Measurements from ENCODE around the gene PNPLA2. TPM values are rescaled to one million over a fixed set of nuclear protein-coding genes. Genes with fewer than 3 reads are reported as not detected.

PNPLA2 gene
- total and polyA plus RNA-seq, 4 donors, result 9.1 to 49.9 (median 28.5) TPM

DNA sequence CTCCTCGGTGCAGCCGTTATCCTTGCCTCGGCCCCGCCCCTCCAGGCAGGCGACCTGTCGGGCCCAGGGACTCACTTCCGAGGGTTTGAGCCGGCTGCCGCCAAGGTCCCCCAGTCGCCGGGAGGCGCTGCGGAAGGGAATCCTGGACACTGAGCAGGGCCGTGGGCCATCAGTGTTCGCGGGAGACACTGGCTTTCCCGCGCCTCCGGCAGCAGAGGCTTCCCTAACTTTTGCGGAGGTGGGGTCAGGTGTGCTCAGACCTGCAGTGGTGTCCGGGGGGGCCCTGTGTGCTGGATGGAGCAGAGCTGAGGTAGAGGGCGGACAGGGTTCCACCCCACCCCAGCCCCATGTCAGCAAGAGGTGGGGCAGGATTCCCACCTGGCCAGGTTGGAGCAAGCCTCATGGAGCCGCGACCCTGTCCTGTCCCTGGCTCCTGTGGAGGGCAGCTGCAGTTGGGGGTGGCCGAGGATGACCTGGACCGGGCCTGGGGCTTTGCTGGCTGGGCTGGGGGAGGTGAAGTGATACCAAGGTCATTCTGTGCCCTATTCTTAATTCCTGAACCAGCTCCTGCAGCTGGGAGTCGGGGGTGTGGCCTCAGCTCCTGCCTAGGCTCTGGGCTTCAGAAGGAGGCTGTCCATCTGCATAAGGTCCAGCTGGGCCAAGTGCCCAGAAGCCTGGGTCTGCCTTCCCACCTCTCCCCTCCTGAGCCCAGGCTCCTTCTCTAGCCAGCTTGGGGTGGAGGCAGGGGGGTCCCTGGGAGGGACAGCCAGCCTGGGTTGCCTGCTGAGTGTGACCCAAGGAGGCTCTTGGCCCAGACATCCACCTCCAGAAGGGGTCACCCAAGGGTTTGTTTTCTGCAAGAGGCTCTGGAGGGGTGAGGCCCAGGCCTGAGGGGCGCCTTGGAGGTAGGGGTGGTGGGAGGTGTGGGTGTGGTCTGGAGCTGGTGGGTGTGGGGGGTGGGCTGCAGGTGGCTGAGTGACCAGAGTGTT is 32.4 kb downstream of the PNPLA2 start:
- WGBS (ENCODE audit: insufficient coverage), result 14% methylated on average over 26 of the region's 28 CpGs

GRCh38 chr11:852762-853161 is 34.0 kb downstream of the PNPLA2 start:
- Histone ChIP-seq H3K36me3 (ENCODE audit: control insufficient read depth, insufficient read depth, low read length) (peaks cover 46% of the 10 kb centered on the region), H3K4me1 (ENCODE audit: control insufficient read depth, insufficient read depth, low read length) (peaks cover 86% of the 10 kb centered on the region), H3K27ac (ENCODE audit: low read depth, low read length) (no peak overlapping the region), H3K4me3 (ENCODE audit: low read depth, low read length) (no peak overlapping the region), H3K9me3 (ENCODE audit: control insufficient read depth, insufficient read depth, low read length) (no peaks in the 10 kb centered on the region), H3K27me3 (ENCODE audit: control insufficient read depth, insufficient read depth, low read length) (no peaks in the 10 kb centered on the region)
- WGBS (ENCODE audit: insufficient coverage), result 67% methylated on average over 10 of the region's 15 CpGs
- no peak for DNase-seq (ENCODE audit: low read depth in 4 of 6, low spot score in 6 of 6)

More for the DNA sequence above, 32.4 kb downstream of the PNPLA2 start:
- Histone ChIP-seq H3K4me1 (ENCODE audit: control insufficient read depth, insufficient read depth, low read length) (peaks cover 80% of the 10 kb centered on the region), H3K27me3 (ENCODE audit: control insufficient read depth, insufficient read depth, low read length) (no peaks in the 10 kb centered on the region), H3K4me3 (ENCODE audit: low read depth, low read length) (peak overlapping the region; percentile 39), H3K27ac (ENCODE audit: low read depth, low read length) (no peak overlapping the region), H3K9me3 (ENCODE audit: control insufficient read depth, insufficient read depth, low read length) (no peaks in the 10 kb centered on the region), H3K36me3 (ENCODE audit: control insufficient read depth, insufficient read depth, low read length) (peaks cover 36% of the 10 kb centered on the region)
- DNase-seq (ENCODE audit: low read depth in 4 of 6, low spot score in 6 of 6), result no peak

- no peak for DNase-seq (ENCODE audit: low read depth in 4 of 6, low spot score in 6 of 6)
- Histone ChIP-seq H3K27ac (ENCODE audit: low read depth, low read length) (no peak overlapping the region), H3K36me3 (ENCODE audit: control insufficient read depth, insufficient read depth, low read length) (peaks cover 52% of the 10 kb centered on the region), H3K4me1 (ENCODE audit: control insufficient read depth, insufficient read depth, low read length) (peaks cover 81% of the 10 kb centered on the region), H3K4me3 (ENCODE audit: low read depth, low read length) (no peak overlapping the region), H3K9me3 (ENCODE audit: control insufficient read depth, insufficient read depth, low read length) (no peaks in the 10 kb centered on the region), H3K27me3 (ENCODE audit: control insufficient read depth, insufficient read depth, low read length) (no peaks in the 10 kb centered on the region)
- WGBS (ENCODE audit: insufficient coverage), result 91% methylated on average over 22 of the region's 27 CpGs
Measured at GRCh38 chr11:853682-854448, 35.2 kb downstream of the PNPLA2 start.

- H3K9me3 ChIP-seq (ENCODE audit: control insufficient read depth, insufficient read depth, low read length), result no peaks in the 10 kb centered on the region
- H3K4me1 ChIP-seq (ENCODE audit: control insufficient read depth, insufficient read depth, low read length), result peaks cover 84% of the 10 kb centered on the region
- no peaks in the 10 kb centered on the region for H3K27me3 ChIP-seq (ENCODE audit: control insufficient read depth, insufficient read depth, low read length)
- no peak overlapping the region for H3K27ac ChIP-seq (ENCODE audit: low read depth, low read length)
- H3K4me3 ChIP-seq (ENCODE audit: low read depth, low read length), result no peak overlapping the region
- 44% methylated on average over 20 of the region's 20 CpGs for WGBS (ENCODE audit: insufficient coverage)
- peaks cover 56% of the 10 kb centered on the region for H3K36me3 ChIP-seq (ENCODE audit: control insufficient read depth, insufficient read depth, low read length)
- no peak for DNase-seq (ENCODE audit: low read depth in 4 of 6, low spot score in 6 of 6)
Measured at GRCh38 chr11:854601-855329, 36.1 kb downstream of the PNPLA2 start.

DNA sequence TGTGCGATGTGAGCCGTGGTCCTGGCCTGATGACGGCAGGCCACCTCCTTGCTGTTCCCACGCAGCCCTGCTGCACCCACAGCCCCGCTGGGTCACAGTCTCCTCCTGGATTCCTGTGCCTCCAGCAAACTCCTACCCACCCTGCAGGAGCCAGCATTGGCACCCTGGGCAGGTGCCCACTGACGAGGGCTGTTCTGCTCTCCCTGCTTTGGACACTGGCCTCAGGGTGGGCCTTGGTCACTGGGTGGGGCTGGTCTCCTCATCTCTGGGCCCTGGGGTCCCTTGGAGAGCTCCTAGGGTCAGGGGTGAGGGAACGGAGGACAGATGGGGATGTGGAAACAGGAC is 36.6 kb downstream of the PNPLA2 start:
- DNase-seq (ENCODE audit: low read depth in 4 of 6, low spot score in 6 of 6), result no peak

GRCh38 chr11:855796-856195 is 37.1 kb downstream of the PNPLA2 start:
- no peak overlapping the region for H3K4me3 ChIP-seq (ENCODE audit: low read depth, low read length)
- no peak overlapping the region for H3K27ac ChIP-seq (ENCODE audit: low read depth, low read length)
- H3K4me1 ChIP-seq (ENCODE audit: control insufficient read depth, insufficient read depth, low read length), result peaks cover 84% of the 10 kb centered on the region
- WGBS (ENCODE audit: insufficient coverage), result 62% methylated on average over 12 of the region's 12 CpGs
- peaks cover 63% of the 10 kb centered on the region for H3K36me3 ChIP-seq (ENCODE audit: control insufficient read depth, insufficient read depth, low read length)
- no peaks in the 10 kb centered on the region for H3K27me3 ChIP-seq (ENCODE audit: control insufficient read depth, insufficient read depth, low read length)
- H3K9me3 ChIP-seq (ENCODE audit: control insufficient read depth, insufficient read depth, low read length), result no peaks in the 10 kb centered on the region
- DNase-seq (ENCODE audit: low read depth in 4 of 6, low spot score in 6 of 6), result no peak

More for the DNA sequence above, 36.6 kb downstream of the PNPLA2 start:
- Histone ChIP-seq H3K27me3 (ENCODE audit: control insufficient read depth, insufficient read depth, low read length) (no peaks in the 10 kb centered on the region), H3K27ac (ENCODE audit: low read depth, low read length) (no peak overlapping the region), H3K4me1 (ENCODE audit: control insufficient read depth, insufficient read depth, low read length) (peaks cover 86% of the 10 kb centered on the region), H3K4me3 (ENCODE audit: low read depth, low read length) (no peak overlapping the region), H3K36me3 (ENCODE audit: control insufficient read depth, insufficient read depth, low read length) (peaks cover 60% of the 10 kb centered on the region), H3K9me3 (ENCODE audit: control insufficient read depth, insufficient read depth, low read length) (no peaks in the 10 kb centered on the region)
- 50% methylated on average over 3 of the region's 7 CpGs for WGBS (ENCODE audit: insufficient coverage)

GRCh38 chr11:856397-856796 is 37.7 kb downstream of the PNPLA2 start:
- Histone ChIP-seq H3K36me3 (ENCODE audit: control insufficient read depth, insufficient read depth, low read length) (peaks cover 64% of the 10 kb centered on the region), H3K27me3 (ENCODE audit: control insufficient read depth, insufficient read depth, low read length) (no peaks in the 10 kb centered on the region), H3K27ac (ENCODE audit: low read depth, low read length) (no peak overlapping the region), H3K4me3 (ENCODE audit: low read depth, low read length) (no peak overlapping the region), H3K9me3 (ENCODE audit: control insufficient read depth, insufficient read depth, low read length) (no peaks in the 10 kb centered on the region), H3K4me1 (ENCODE audit: control insufficient read depth, insufficient read depth, low read length) (peaks cover 78% of the 10 kb centered on the region)
- 86% methylated on average over 5 of the region's 8 CpGs for WGBS (ENCODE audit: insufficient coverage)
- DNase-seq (ENCODE audit: low read depth in 4 of 6, low spot score in 6 of 6), result no peak

- Histone ChIP-seq H3K9me3 (ENCODE audit: control insufficient read depth, insufficient read depth, low read length) (no peaks in the 10 kb centered on the region), H3K36me3 (ENCODE audit: control insufficient read depth, insufficient read depth, low read length) (peaks cover 70% of the 10 kb centered on the region), H3K27me3 (ENCODE audit: control insufficient read depth, insufficient read depth, low read length) (no peaks in the 10 kb centered on the region), H3K27ac (ENCODE audit: low read depth, low read length) (no peak overlapping the region), H3K4me1 (ENCODE audit: control insufficient read depth, insufficient read depth, low read length) (peaks cover 77% of the 10 kb centered on the region), H3K4me3 (ENCODE audit: low read depth, low read length) (no peak overlapping the region)
- no peak for DNase-seq (ENCODE audit: low read depth in 4 of 6, low spot score in 6 of 6)
- WGBS (ENCODE audit: insufficient coverage), result 82% methylated on average over 24 of the region's 27 CpGs
Measured at GRCh38 chr11:858053-858761, 39.5 kb downstream of the PNPLA2 start.
